ENCODE results near the gene EP400.
"Not testable (repeated sequence)": the region's sequence is repeated elsewhere in the genome, so short reads cannot be mapped to it uniquely, and the experiment has no call there.

DNA sequence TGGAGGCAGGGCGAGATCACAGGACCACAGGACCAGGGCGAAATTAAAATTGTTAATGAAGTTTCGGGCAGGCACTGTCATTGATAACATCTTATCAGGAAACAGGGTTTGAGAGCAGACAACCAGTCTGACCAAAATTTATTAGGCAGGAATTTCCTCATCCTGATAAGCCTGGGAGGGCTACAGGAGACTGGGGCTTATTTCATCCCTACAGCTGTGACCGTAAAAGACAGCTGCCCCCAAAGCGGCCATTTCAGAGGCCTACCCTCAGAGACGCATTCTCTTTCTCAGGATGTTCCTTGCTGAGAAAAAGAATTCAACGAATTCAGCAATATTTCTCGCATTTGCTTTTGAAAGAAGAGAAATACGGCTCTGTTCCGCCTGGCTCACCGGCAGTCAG, 97.9 kb downstream of the EP400 start:
- TF ChIP-seq, protein P1, sequence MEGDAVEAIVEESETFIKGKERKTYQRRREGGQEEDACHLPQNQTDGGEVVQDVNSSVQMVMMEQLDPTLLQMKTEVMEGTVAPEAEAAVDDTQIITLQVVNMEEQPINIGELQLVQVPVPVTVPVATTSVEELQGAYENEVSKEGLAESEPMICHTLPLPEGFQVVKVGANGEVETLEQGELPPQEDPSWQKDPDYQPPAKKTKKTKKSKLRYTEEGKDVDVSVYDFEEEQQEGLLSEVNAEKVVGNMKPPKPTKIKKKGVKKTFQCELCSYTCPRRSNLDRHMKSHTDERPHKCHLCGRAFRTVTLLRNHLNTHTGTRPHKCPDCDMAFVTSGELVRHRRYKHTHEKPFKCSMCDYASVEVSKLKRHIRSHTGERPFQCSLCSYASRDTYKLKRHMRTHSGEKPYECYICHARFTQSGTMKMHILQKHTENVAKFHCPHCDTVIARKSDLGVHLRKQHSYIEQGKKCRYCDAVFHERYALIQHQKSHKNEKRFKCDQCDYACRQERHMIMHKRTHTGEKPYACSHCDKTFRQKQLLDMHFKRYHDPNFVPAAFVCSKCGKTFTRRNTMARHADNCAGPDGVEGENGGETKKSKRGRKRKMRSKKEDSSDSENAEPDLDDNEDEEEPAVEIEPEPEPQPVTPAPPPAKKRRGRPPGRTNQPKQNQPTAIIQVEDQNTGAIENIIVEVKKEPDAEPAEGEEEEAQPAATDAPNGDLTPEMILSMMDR (IDR thresholded peaks at IDR 0.05; ENCODE audit: low read length): not testable (repeated sequence)
- not testable (repeated sequence) for TF ChIP-seq EZH2 (IDR thresholded peaks at IDR 0.05; ENCODE audit: borderline replicate concordance, low read length)
